ENCODE measurements around the gene DND1.

- TF ChIP-seq POLR2A (IDR thresholded peaks at IDR 0.05) = peak; percentile 25 to 79
- TF ChIP-seq CTCF (IDR thresholded peaks at IDR 0.05) = no peak
Observed at GRCh38 chr5:140700177-140701144, 27.1 kb upstream of the DND1 start, which contains the start of gene ZMAT2.

Measured in adrenal gland (tissue), 5 donors.